HL-60 (cell line): ENCODE measurements around the gene EML6.

ENCODE experiments used
- DNase-seq, 2 experiments: peaks; one replicate each; pipeline ENCODE4 v3.0.0-alpha.2; 2010 to 2020; ENCODE audit warnings: low read depth in 1 of 2, low spot score in 1 of 2
- H3K27ac ChIP-seq: fragments of 250-450 bp; sonication (Bioruptor Pico); replicated peaks from 2 replicates; pipeline ENCODE4 v1.5.1; 2020; ENCODE audit warnings: mild to moderate bottlenecking, moderate library complexity
- H3K27me3 ChIP-seq: fragments of 250-450 bp; sonication (Bioruptor Pico); 2 replicates; pipeline ENCODE4 v1.5.1; 2021; ENCODE audit warnings: mild to moderate bottlenecking, moderate library complexity; ENCODE audit not compliant: insufficient read depth, poor library complexity, severe bottlenecking
- H3K4me3 ChIP-seq: replicated peaks from 2 replicates; pipeline ENCODE4 v1.5.1; 2011; ENCODE audit warnings: mild to moderate bottlenecking, control low read depth, low read length; ENCODE audit not compliant: insufficient read depth
- CTCF ChIP-seq: IDR thresholded peaks from one replicate; pipeline ENCODE4 v1.5.1; 2011; ENCODE audit warnings: low read length, control low read depth, inconsistent platforms; ENCODE audit not compliant: insufficient read depth
- GABPA ChIP-seq: IDR thresholded peaks from 2 replicates; pipeline ENCODE4 v1.6.1; 2012; ENCODE audit warnings: low read depth
- POLR2AphosphoS5 ChIP-seq: IDR thresholded peaks from 2 replicates; pipeline ENCODE4 v1.6.1; 2012; ENCODE audit warnings: low read depth
- REST ChIP-seq: IDR thresholded peaks from 2 replicates; pipeline ENCODE4 v1.6.1; 2012; ENCODE audit warnings: low read depth; ENCODE audit not compliant: insufficient replicate concordance
- SPI1 ChIP-seq: IDR thresholded peaks from 2 replicates; pipeline ENCODE4 v1.6.1; 2012; ENCODE audit warnings: low read depth, mild to moderate bottlenecking, borderline replicate concordance

Gene EML6

GRCh38 chr2:54722641-54723040 lies 821 bp upstream of the EML6 start:
- no peak for DNase-seq
- H3K27ac ChIP-seq, result peak overlapping the region; percentile 11; the same call in 1 of the 2 replicates
- TF ChIP-seq REST (no peak), SPI1 (no peak), POLR2AphosphoS5 (no peak), CTCF (no peak), GABPA (no peak)
- H3K27me3 ChIP-seq, result peaks cover 27% of the 10 kb centered on the region
- H3K4me3 ChIP-seq, result peak overlapping the region; percentile 84

- DNase-seq, result no peak
- Histone ChIP-seq H3K4me3 (peak overlapping the region; percentile 84), H3K27ac (no peak overlapping the region), H3K27me3 (peaks cover 31% of the 10 kb centered on the region)
- TF ChIP-seq REST (no peak), GABPA (no peak), POLR2AphosphoS5 (no peak), CTCF (no peak), SPI1 (no peak)
Measured at GRCh38 chr2:54723996-54724559, 616 bp downstream of the EML6 start.

GRCh38 chr2:54724560-54725342 lies 1.3 kb downstream of the EML6 start:
- H3K27ac ChIP-seq, result no peak overlapping the region
- no peak for TF ChIP-seq POLR2AphosphoS5
- TF ChIP-seq REST, result no peak
- TF ChIP-seq SPI1, result no peak
- no peak for TF ChIP-seq GABPA
- no peak for TF ChIP-seq CTCF
- peaks cover 31% of the 10 kb centered on the region for H3K27me3 ChIP-seq
- peak overlapping the region; percentile 84 for H3K4me3 ChIP-seq
- no peak for DNase-seq
